Endodermal cell (in vitro differentiated cells): ENCODE results near the gene TCIRG1. TPM values are rescaled to one million over a fixed set of nuclear protein-coding genes. Genes with fewer than 3 reads are reported as not detected.

ENCODE experiments used
- DNase-seq: peaks from one replicate; pipeline ENCODE4 v3.0.0-alpha.2; 2017
- H3K27ac ChIP-seq: 2 replicates; pipeline ENCODE4 v1.5.1; 2013; ENCODE audit warnings: mild to moderate bottlenecking, low read depth, low read length, moderate library complexity
- H3K27me3 ChIP-seq: 2 replicates; pipeline ENCODE4 v1.6.1; 2013; ENCODE audit warnings: mild to moderate bottlenecking, low read length, moderate library complexity; ENCODE audit not compliant: insufficient read depth, control insufficient read depth, poor library complexity, severe bottlenecking
- H3K36me3 ChIP-seq: 2 replicates; pipeline ENCODE4 v1.7.0; 2013; ENCODE audit warnings: mild to moderate bottlenecking, low read length, moderate library complexity; ENCODE audit not compliant: control insufficient read depth, insufficient read depth
- H3K4me1 ChIP-seq: one replicate; pipeline ENCODE4 v1.7.0; 2013; ENCODE audit warnings: low read length; ENCODE audit not compliant: control insufficient read depth, insufficient read depth
- H3K4me3 ChIP-seq: 2 replicates; pipeline ENCODE4 v1.5.1; 2013; ENCODE audit warnings: mild to moderate bottlenecking, low read length, moderate library complexity
- H3K9ac ChIP-seq: 2 replicates; pipeline ENCODE4 v1.6.1; 2013; ENCODE audit warnings: mild to moderate bottlenecking, low read length, moderate library complexity; ENCODE audit not compliant: poor library complexity, severe bottlenecking; ENCODE audit errors: extremely low read depth
- H3K9me3 ChIP-seq: 2 replicates; pipeline ENCODE4 v1.6.1; 2013; ENCODE audit warnings: mild to moderate bottlenecking, low read length, moderate library complexity; ENCODE audit not compliant: control insufficient read depth
- H3K27ac Mint-ChIP-seq: 2 replicates; pipeline ENCODE4 v1.8.0; 2020; ENCODE audit warnings: mixed read lengths
- H3K27me3 Mint-ChIP-seq: 2 replicates; pipeline ENCODE4 v1.8.0; 2021; ENCODE audit warnings: mild to moderate bottlenecking, mixed read lengths; ENCODE audit not compliant: insufficient read depth
- H3K36me3 Mint-ChIP-seq: 2 replicates; pipeline ENCODE4 v1.8.0; 2020; ENCODE audit warnings: low read depth, mixed read lengths
- H3K4me1 Mint-ChIP-seq: 2 replicates; pipeline ENCODE4 v1.8.0; 2020; ENCODE audit warnings: mixed read lengths
- H3K4me3 Mint-ChIP-seq: 2 replicates; pipeline ENCODE4 v1.8.0; 2020; ENCODE audit warnings: mild to moderate bottlenecking, moderate library complexity, mixed read lengths
- H3K9me3 Mint-ChIP-seq: 2 replicates; pipeline ENCODE4 v1.8.0; 2020; ENCODE audit warnings: mild to moderate bottlenecking, mixed read lengths
- WGBS, 2 experiments: methylation state at CpG; one replicate each; pipeline versions ENCODE4 v1.1.5 to v1.1.7; 2013; ENCODE audit warnings: missing lambda C conversion rate in 2 of 2, mixed read lengths in 1 of 2; ENCODE audit not compliant: insufficient coverage in 1 of 2, insufficient read length in 1 of 2; 5-methylcytosine and 5-hydroxymethylcytosine counted together
- total RNA-seq, 2 donors: library from RNA; stranded (reverse); fragmentation: NEBNext Ultra II Directional in 1 of 2; extraction: Animal tissue kit (Norgen Biotek cat#: 25700) in 1 of 2; gene quantifications; 2 replicates in 1 of 2; 3 replicates in 1 of 2; pipeline ENCODE4 v1.2.1, GENCODE V29; 2021
- TF ChIP-seq, protein P1 (sequence below): fragments of 200-600 bp; sonication (generic); conservative IDR thresholded peaks from 2 replicates; pipeline ENCODE4 v1.5.0; 2021; ENCODE audit warnings: antibody characterized with exemption, mild to moderate bottlenecking

The TCIRG1 gene
- total RNA-seq, 2 donors from 2014 or later: 61.6 to 70.4 TPM

DNA sequence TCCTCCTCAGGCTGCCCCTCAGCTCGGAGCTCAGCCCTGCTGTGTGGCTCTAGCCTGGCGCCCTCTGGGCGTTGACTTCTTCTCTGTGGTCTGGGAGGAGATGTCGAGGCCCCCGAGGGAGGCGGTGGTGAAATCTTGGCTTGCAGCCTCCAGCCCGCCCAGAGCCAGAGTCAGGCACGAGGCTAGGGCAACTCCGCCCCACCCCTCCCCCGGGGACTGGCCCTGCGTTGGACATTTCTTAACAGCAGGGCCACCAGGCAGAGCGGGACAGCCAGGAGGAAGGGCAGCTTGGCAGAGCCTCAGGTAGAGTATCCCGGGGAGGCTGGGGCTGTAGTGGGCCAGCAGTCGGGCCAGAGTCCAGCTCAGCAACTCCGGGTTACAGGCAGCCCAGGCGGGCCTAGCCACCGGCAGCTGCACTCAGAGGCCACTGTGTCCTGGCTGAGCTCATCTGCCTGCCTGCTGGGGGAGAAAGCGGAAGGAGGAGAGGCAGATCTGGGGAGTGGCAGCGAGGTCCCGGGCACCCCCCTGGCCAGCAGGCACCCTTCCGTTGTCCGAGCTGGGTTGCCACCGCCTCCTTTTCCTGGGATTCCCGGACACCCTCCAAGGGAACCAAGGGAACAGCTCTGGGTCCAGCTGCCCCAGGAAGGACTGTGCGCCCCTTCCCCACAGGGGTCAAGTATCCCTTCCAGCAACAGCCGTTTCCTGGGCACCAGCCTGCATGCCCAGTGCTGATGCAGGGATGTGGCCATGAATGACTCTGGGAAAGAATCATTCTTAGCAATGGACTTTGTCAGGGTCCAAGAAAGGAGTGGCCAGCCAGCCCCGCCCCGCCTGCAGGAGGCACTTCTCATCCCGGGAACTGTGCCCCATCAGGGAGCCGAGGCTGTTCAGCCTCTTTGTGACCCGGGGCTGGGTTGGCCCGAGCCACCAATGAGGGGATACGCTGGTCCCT, 28.5 kb upstream of the TCIRG1 start, which contains the start of gene ALDH3B1:
Gene ALDH3B1, plus strand, starts transcription at position 238 of the 952 bp plus-strand sequence. CDS start 4,971 bp downstream, outside the sequence.
- Histone ChIP-seq H3K9ac (no peak within 1 kb of the TSS), H3K36me3 (no peaks in the 10 kb centered on the region), H3K9me3 (no peaks in the 10 kb centered on the region), H3K27me3 (no peaks in the 10 kb centered on the region), H3K4me3 (no peak within 1 kb of the TSS), H3K4me1 (no peaks in the 10 kb centered on the region), H3K27ac (peak within 1 kb of the TSS; percentile 72)
- 57 to 73% methylated on average over 23 to 33 of the region's 33 CpGs for WGBS, 2 experiments
- Mint-ChIP-seq H3K4me1 (no peaks in the 10 kb centered on the region), H3K9me3 (peaks cover 10% of the 10 kb centered on the region), H3K27me3 (no peaks in the 10 kb centered on the region), H3K4me3 (no peak within 1 kb of the TSS), H3K27ac (no peak within 1 kb of the TSS), H3K36me3 (no peaks in the 10 kb centered on the region)
- DNase-seq: peak; percentile 86
- TF ChIP-seq, protein P1, sequence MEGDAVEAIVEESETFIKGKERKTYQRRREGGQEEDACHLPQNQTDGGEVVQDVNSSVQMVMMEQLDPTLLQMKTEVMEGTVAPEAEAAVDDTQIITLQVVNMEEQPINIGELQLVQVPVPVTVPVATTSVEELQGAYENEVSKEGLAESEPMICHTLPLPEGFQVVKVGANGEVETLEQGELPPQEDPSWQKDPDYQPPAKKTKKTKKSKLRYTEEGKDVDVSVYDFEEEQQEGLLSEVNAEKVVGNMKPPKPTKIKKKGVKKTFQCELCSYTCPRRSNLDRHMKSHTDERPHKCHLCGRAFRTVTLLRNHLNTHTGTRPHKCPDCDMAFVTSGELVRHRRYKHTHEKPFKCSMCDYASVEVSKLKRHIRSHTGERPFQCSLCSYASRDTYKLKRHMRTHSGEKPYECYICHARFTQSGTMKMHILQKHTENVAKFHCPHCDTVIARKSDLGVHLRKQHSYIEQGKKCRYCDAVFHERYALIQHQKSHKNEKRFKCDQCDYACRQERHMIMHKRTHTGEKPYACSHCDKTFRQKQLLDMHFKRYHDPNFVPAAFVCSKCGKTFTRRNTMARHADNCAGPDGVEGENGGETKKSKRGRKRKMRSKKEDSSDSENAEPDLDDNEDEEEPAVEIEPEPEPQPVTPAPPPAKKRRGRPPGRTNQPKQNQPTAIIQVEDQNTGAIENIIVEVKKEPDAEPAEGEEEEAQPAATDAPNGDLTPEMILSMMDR: no peak

DNA sequence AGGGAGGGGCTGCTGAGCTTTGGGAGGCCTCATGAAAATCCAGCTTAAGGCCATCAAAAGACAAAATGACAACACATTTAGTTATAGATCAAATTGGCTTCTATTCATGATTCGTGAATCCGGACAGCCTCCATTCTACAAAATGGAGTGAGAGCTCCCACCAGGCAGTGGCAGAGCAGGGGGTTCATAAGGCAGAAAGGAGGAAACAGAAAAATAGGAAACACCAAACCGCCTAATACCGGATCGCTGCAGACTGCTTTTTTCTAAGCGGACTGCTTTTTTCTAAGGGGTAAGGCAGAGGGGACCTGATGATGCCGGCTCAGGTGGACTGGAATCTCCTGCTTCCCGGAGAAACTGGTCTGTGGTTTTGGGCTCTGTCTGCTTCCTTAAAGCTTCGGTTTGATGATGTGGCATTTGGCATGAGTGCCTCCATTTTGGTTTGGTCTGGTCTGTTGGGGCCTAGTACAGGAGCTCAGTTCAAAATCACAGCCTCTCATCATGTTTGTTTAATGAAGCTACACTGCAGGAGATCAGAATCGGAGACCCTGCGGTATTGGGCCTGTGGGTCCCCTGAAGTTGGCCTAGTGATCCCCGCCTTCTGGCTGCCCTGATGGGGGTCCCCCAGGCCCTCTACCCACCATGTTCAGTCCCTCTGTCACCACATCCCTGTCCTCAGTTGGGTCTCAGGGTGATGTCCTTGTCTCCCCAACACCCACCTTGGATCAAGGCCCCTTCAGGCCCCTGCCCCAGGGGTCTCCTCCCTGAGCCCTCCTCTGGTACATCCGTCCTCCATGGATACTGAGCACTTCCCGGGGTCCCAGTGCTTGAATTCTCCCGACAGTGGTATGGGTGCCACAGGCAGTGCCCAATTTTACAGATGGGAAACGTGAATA, 27.5 kb upstream of the TCIRG1 start:
- H3K9me3 Mint-ChIP-seq: peaks cover 10% of the 10 kb centered on the region
- DNase-seq: no peak
- Histone ChIP-seq H3K4me3 (no peak overlapping the region), H3K9me3 (no peaks in the 10 kb centered on the region), H3K36me3 (no peaks in the 10 kb centered on the region), H3K27ac (peak overlapping the region; percentile 72), H3K9ac (no peak overlapping the region), H3K27me3 (no peaks in the 10 kb centered on the region), H3K4me1 (no peaks in the 10 kb centered on the region)
- no peaks in the 10 kb centered on the region for H3K27me3 Mint-ChIP-seq
- H3K4me1 Mint-ChIP-seq: no peaks in the 10 kb centered on the region
- WGBS, 2 experiments: 92 to 93% methylated on average over 13 to 16 of the region's 16 CpGs
- no peak overlapping the region for H3K4me3 Mint-ChIP-seq
- H3K27ac Mint-ChIP-seq: no peak overlapping the region
- TF ChIP-seq, protein P1: no peak
- no peaks in the 10 kb centered on the region for H3K36me3 Mint-ChIP-seq

DNA sequence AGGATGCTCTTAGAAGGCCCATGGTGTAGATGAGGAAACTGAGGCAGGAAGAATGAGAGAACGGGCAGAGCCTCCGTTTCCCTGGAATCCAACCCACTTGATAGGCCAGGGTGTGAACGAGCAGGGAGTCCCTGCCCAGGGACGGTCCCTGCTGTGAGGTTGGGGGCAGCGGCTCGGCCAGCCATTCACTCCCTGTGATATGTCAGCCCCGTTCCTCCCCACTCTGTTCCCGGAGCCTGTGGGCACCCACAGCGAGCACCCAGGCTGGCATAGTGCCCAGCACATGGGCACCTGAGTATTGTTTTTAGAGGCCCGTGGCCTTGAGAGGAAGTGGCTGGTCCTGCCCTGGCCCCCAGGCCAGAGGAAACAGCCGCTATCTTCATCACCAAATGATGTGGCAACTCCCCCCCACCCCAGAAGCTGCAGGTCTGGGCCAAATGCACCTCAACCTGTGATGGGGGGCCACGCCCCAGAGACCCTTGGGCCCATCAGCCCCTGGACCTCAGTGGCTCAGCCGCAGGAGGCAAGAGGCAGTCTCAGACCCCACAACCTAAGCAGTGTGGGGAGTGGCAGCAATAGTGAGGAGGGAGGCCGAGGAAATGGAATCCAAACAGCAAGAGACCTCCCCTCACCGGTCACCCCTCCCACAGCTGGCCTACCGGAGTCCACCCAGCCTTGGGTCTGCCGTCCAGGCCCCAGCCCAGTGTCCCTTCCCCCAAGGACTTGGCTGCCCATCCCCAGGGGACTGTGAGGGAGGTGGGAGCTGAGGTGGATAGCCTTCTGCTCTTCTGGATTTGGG, 26.6 kb upstream of the TCIRG1 start:
- Mint-ChIP-seq H3K4me3 (no peak overlapping the region), H3K27me3 (no peaks in the 10 kb centered on the region), H3K9me3 (peaks cover 10% of the 10 kb centered on the region), H3K36me3 (no peaks in the 10 kb centered on the region), H3K4me1 (no peaks in the 10 kb centered on the region), H3K27ac (no peak overlapping the region)
- 91 to 100% methylated on average over 2 to 17 of the region's 17 CpGs for WGBS, 2 experiments
- no peaks in the 10 kb centered on the region for H3K27me3 ChIP-seq
- H3K36me3 ChIP-seq: no peaks in the 10 kb centered on the region
- H3K27ac ChIP-seq: peak overlapping the region; percentile 67
- H3K4me1 ChIP-seq: no peaks in the 10 kb centered on the region
- no peak for DNase-seq
- no peak overlapping the region for H3K9ac ChIP-seq
- TF ChIP-seq, protein P1: no peak
- no peak overlapping the region for H3K4me3 ChIP-seq
- no peaks in the 10 kb centered on the region for H3K9me3 ChIP-seq
